ENCODE measurements around the gene UQCR11. TPM values are rescaled to one million over a fixed set of nuclear protein-coding genes. Genes with fewer than 3 reads are reported as not detected.

UQCR11 gene
- total RNA-seq, 2 donors from 2014 or later, result 103 to 113 TPM

DNA sequence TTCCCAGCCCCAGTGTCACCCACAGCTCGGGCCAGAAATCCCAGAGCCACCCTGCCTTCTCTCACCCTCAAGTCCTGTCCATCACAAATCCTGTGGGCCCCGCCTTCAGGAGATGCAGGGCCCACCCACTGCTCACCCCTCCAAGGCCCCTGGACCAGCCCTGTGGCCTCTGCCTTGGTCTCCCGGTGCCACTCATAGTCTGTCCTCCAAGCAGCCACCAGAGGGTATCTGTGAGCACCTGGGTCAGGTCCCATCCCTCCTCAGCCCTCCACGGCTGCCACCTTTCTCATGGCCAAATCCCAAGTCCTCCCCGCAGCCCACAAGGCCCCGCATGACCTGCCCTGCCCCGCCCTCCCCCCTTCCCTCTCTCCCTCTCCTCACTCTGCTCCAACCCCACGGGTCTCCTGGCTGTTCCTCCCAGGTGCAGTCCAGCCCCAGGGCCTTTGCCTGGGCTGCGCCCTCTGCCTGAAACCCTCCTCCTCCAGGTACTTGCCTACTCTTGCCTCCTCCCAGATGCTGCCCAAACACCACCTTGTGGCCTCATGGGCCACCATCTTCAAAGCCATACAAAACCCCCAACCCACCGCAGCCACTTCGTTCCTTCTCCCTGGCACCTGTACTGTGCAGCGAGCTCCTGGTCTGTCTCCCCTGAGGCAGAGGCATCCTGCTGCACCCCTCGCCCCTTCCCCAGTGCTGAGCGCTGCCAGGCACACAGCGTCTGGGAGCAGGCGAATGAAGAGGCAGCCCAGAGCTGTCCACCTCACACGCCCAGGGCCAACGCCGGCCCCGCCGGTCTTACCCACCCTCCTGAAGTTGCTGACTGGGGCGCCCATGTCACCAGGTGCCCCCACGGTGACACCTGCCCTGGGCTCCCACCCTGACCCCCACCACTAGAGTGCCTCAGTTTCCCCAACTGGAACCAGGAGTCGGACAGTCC is 13.2 kb upstream of the UQCR11 start:
- Mint-ChIP-seq H3K27me3 (ENCODE audit: low read depth) (no peaks in the 10 kb centered on the region), H3K4me3 (no peak overlapping the region), H3K4me1 (ENCODE audit: low read depth) (peaks cover 26% of the 10 kb centered on the region), H3K9me3 (no peaks in the 10 kb centered on the region), H3K27ac (no peak overlapping the region), H3K36me3 (ENCODE audit: insufficient read depth in 2 of 2) (peaks cover 0 to 21% of the 10 kb centered on the region in 2 donors)
- ATAC-seq (replicated peaks in 1 of 2) (peak; percentile 59 to 60), DNase-seq (peak; percentile 22 to 33)

DNA sequence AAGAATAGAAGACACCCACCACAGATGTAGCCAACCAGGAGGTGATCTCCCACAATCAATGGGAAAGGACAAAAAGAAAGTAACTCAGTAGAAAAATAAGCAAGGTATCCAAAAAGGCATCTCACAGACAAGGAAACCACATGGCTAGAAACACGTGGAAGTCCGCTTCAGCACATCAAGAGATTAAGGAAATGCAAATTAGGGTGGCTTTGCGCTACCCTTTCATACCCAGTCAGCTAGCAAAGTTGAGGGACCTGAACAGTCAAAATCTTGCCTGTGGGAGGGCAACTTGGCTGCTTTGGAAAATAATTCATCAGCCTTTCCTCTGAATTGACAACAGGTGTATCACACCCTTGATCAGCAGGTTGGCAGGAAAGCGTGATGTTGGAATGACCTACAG is 11.6 kb upstream of the UQCR11 start:
- H3K36me3 Mint-ChIP-seq (ENCODE audit: insufficient read depth in 2 of 2), result peaks cover 0 to 21% of the 10 kb centered on the region in 2 donors
- no peak for DNase-seq
- peak in 1 of 2 donors; percentile 30 for ATAC-seq (replicated peaks in 1 of 2)
- peaks cover 26% of the 10 kb centered on the region for H3K4me1 Mint-ChIP-seq (ENCODE audit: low read depth)
- no peaks in the 10 kb centered on the region for H3K27me3 Mint-ChIP-seq (ENCODE audit: low read depth)
- H3K27ac Mint-ChIP-seq, result peak overlapping the region; percentile 78
- H3K9me3 Mint-ChIP-seq, result no peaks in the 10 kb centered on the region
- H3K4me3 Mint-ChIP-seq, result no peak overlapping the region

DNA sequence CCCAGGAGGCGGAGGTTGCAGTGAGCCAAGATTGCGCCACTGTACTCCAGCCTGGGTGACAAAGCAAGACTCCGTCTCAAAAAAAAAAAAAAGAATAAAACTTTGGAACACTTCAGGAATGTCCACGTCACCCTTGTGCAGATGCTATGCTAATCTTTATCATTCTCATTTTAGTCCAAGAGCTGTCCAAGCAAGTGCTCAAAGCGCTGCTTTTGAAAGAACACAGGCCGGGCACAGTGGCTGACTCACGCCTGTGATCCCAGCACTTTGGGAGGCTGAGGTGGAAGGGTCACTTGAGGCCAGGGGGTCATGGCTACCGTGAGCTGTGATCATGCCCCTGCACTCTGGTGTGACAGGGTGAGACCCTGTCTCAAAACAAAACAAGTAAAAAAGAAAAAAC is 11.1 kb upstream of the UQCR11 start:
- H3K4me1 Mint-ChIP-seq (ENCODE audit: low read depth), result peaks cover 29% of the 10 kb centered on the region
- no peaks in the 10 kb centered on the region for H3K9me3 Mint-ChIP-seq
- DNase-seq (no peak), ATAC-seq (replicated peaks in 1 of 2) (no peak)
- H3K36me3 Mint-ChIP-seq (ENCODE audit: insufficient read depth in 2 of 2), result peaks cover 0 to 21% of the 10 kb centered on the region in 2 donors
- no peak overlapping the region for H3K4me3 Mint-ChIP-seq
- no peaks in the 10 kb centered on the region for H3K27me3 Mint-ChIP-seq (ENCODE audit: low read depth)
- H3K27ac Mint-ChIP-seq, result peak overlapping the region; percentile 78

DNA sequence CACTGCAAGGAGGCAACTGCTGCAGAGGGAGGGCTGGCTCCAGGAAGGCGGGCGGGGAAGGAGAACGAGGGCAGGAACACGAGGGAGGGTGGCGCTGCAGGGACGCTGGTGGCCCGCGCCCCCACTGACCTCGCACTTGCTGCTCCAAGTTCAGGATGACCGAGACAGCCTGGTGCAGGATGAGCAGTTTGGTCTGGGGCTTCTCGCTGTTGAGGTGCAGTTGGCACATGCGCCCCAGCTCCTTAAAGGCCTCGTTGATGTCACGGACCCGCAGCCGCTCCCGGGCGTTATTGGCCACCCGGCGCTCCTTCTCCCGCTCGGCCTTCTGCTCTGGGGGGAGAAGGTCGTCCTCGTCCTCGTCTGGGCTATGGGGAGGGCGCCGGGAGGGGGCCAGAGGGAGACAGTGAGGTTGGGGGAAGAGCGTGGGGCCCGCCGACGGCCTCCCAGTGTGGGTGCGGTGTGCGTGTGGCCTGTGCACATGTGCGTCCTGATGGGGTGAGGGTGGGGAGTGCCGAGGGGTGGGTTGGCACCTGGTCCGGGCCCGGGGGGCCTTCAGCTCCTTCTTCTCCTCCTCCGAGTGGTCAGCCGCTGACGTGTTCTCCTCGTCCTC is 10.0 kb upstream of the UQCR11 start:
- H3K36me3 Mint-ChIP-seq (ENCODE audit: insufficient read depth in 2 of 2), result peaks cover 0 to 26% of the 10 kb centered on the region in 2 donors
- no peak for DNase-seq
- peaks cover 40% of the 10 kb centered on the region for H3K4me1 Mint-ChIP-seq (ENCODE audit: low read depth)
- H3K27ac Mint-ChIP-seq, result peak overlapping the region; percentile 42
- H3K27me3 Mint-ChIP-seq (ENCODE audit: low read depth), result no peaks in the 10 kb centered on the region
- H3K4me3 Mint-ChIP-seq, result no peak overlapping the region
- no peak for ATAC-seq (replicated peaks in 1 of 2)
- H3K9me3 Mint-ChIP-seq, result no peaks in the 10 kb centered on the region

DNA sequence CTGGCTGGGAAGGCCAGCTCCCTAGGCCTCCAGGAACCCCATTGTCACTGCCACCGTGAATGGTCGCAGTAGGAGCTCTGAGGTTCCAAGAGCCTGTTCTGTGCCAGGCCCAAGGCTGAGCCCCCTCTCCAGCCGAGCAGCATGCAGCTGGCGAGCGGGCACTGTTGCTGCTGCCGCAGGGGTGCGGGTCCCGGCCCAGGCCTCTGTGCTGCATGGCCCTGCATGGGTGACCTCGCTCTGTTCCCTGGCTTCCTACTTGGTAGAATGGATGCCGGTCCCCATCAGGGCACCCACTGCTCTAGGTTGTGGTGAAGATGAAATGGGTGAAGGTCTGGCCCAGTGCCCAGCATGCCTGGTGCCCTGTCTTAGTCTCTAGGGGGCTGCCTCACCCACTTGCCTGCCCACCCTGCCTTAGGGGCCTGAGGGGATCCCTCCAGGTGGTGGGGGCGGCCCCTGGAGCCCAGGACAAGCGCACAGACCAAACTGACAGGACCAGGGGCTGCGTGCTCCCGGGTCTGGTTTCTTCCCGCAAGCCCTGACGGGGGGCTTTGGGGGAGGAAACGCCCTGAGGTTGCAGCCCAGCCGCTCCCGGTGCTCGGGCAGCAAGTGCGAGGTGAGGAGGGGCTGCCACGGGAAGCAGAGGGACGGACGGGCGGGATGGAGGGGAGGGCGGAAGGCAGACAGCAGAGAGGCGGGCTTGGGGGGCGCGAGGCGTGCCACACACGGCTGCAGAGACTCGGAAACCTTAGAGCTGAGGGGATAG is 8.7 kb upstream of the UQCR11 start:
- H3K27ac Mint-ChIP-seq, result no peak overlapping the region
- peaks cover 0 to 25% of the 10 kb centered on the region in 2 donors for H3K36me3 Mint-ChIP-seq (ENCODE audit: insufficient read depth in 2 of 2)
- ATAC-seq (replicated peaks in 1 of 2), result no peak
- peaks cover 53% of the 10 kb centered on the region for H3K4me1 Mint-ChIP-seq (ENCODE audit: low read depth)
- no peak for DNase-seq
- H3K4me3 Mint-ChIP-seq, result no peak overlapping the region
- no peaks in the 10 kb centered on the region for H3K27me3 Mint-ChIP-seq (ENCODE audit: low read depth)
- no peaks in the 10 kb centered on the region for H3K9me3 Mint-ChIP-seq

DNA sequence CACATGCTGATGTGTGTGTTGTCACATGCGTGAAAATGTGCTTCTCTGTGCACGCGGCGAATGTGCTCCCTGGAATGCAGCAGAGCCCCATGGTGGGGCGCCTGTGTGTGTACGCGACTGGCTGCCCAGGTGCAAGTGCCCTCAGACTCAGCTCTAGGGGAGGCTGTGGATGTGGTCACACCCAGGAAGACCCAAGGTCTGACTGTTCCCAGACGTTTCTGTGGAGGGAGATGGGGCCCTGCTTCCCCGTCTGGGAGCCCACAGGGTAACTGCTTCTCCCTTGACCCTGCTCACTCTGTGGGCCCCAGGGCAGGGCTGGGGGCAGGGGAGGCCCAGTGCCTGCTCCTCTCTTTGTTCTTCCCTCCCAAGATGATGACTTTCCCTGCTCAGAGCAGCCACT is 7.9 kb upstream of the UQCR11 start:
- H3K27ac Mint-ChIP-seq, result no peak overlapping the region
- peaks cover 54% of the 10 kb centered on the region for H3K4me1 Mint-ChIP-seq (ENCODE audit: low read depth)
- H3K36me3 Mint-ChIP-seq (ENCODE audit: insufficient read depth in 2 of 2), result peaks cover 0 to 25% of the 10 kb centered on the region in 2 donors
- ATAC-seq (replicated peaks in 1 of 2), result no peak
- H3K9me3 Mint-ChIP-seq, result no peaks in the 10 kb centered on the region
- H3K27me3 Mint-ChIP-seq (ENCODE audit: low read depth), result no peaks in the 10 kb centered on the region
- no peak for DNase-seq
- no peak overlapping the region for H3K4me3 Mint-ChIP-seq

DNA sequence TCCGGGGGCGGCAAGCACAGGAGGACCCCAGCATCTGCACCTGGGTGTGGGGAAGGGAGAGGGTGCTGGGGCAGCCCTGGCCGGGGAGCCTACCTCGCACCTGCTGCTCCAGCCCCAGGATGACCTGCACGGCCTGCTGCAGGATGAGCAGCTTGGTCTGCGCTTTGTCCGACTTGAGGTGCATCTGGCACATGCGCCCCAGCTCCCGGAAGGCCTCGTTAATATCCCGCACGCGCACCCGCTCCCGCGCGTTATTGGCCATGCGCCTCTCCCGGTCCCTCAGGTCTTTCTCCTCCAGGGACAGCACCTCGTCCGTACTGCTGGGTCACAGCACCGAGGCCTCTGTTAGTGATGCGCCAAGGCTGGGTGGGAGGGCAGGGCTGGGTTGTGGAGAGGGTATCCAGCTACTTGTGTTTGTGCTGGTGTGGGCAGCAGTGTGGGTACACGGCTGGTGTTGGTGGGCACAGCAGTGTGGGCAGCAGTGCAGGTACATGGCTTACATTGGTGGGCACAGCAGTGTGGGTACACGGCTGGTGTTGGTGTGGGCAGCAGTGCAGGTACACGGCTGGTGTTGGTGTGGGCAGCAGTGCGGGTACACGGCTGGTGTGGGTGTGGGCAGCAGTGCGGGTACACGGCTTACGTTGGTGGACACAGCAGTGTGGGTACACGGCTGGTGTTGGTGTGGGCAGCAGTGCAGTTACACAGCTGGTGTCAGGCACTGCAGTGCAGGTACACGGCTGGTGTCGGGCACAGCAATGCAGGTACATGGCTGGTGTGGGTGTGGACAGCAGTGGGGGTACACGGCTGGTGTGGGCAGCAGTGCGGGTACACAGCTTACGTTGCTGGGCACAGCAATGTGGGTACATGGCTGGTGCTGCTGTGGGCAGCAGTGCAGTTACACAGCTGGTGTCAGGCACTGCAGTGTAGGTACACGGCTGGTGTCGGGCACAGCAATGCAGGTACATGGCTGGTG is 7.1 kb upstream of the UQCR11 start:
- DNase-seq (no peak), ATAC-seq (replicated peaks in 1 of 2) (no peak)
- no peak overlapping the region for H3K27ac Mint-ChIP-seq
- peaks cover 46% of the 10 kb centered on the region for H3K4me1 Mint-ChIP-seq (ENCODE audit: low read depth)
- no peaks in the 10 kb centered on the region for H3K9me3 Mint-ChIP-seq
- H3K27me3 Mint-ChIP-seq (ENCODE audit: low read depth), result no peaks in the 10 kb centered on the region
- H3K4me3 Mint-ChIP-seq, result no peak overlapping the region
- peaks cover 0 to 25% of the 10 kb centered on the region in 2 donors for H3K36me3 Mint-ChIP-seq (ENCODE audit: insufficient read depth in 2 of 2)

DNA sequence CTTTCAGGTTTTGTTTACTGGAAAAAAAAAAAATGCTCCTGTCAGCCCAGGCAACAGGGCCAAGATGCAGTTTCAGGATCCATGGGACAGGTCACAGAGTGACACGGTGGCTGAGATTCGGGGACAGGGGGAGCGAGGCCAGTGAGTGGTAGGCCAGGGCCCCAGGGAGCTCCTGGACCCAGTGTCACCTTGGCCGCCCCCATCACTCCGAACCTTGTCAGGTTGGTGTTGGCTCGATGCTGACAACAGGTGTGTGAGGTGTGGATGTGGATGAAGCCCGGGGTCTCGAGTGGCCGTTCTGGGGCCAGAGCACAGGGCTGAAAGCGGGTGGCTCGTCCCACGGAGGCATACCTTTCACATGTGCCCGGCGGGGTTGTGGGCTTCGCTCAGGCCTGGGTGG is 6.1 kb upstream of the UQCR11 start:
- ATAC-seq (replicated peaks in 1 of 2), result no peak
- no peak for DNase-seq
- H3K27ac Mint-ChIP-seq, result no peak overlapping the region
- H3K27me3 Mint-ChIP-seq (ENCODE audit: low read depth), result no peaks in the 10 kb centered on the region
- peaks cover 44% of the 10 kb centered on the region for H3K4me1 Mint-ChIP-seq (ENCODE audit: low read depth)
- H3K36me3 Mint-ChIP-seq (ENCODE audit: insufficient read depth in 2 of 2), result peaks cover 0 to 21% of the 10 kb centered on the region in 2 donors
- H3K9me3 Mint-ChIP-seq, result no peaks in the 10 kb centered on the region
- no peak overlapping the region for H3K4me3 Mint-ChIP-seq

DNA sequence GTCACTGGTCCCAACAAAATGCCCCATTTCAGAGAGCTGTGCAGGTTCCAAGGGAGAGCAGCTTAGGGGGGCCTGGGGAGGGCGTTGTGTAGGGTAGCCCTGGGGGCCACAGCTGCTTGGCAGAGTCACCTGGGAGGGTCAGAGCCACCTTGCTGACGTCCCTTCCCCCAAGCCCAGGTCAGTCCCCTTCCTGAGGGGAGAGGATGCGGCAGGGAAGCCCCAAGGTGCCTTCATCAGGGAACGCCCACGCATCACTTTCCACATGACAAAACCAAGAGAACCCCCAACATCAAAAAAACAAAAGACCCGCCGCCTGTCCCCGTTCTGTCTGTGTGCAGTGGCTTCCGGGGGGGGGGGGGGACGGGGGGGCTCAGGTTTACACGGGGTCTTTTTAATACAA is 5.3 kb upstream of the UQCR11 start:
- H3K9me3 Mint-ChIP-seq, result no peaks in the 10 kb centered on the region
- peaks cover 51% of the 10 kb centered on the region for H3K4me1 Mint-ChIP-seq (ENCODE audit: low read depth)
- DNase-seq, result peak in 1 of 2 donors; percentile 39
- no peak for ATAC-seq (replicated peaks in 1 of 2)
- no peak overlapping the region for H3K27ac Mint-ChIP-seq
- peak overlapping the region in 1 of 2 donors; percentile 12 for H3K4me3 Mint-ChIP-seq
- peaks cover 0 to 17% of the 10 kb centered on the region in 2 donors for H3K36me3 Mint-ChIP-seq (ENCODE audit: insufficient read depth in 2 of 2)
- no peaks in the 10 kb centered on the region for H3K27me3 Mint-ChIP-seq (ENCODE audit: low read depth)

DNA sequence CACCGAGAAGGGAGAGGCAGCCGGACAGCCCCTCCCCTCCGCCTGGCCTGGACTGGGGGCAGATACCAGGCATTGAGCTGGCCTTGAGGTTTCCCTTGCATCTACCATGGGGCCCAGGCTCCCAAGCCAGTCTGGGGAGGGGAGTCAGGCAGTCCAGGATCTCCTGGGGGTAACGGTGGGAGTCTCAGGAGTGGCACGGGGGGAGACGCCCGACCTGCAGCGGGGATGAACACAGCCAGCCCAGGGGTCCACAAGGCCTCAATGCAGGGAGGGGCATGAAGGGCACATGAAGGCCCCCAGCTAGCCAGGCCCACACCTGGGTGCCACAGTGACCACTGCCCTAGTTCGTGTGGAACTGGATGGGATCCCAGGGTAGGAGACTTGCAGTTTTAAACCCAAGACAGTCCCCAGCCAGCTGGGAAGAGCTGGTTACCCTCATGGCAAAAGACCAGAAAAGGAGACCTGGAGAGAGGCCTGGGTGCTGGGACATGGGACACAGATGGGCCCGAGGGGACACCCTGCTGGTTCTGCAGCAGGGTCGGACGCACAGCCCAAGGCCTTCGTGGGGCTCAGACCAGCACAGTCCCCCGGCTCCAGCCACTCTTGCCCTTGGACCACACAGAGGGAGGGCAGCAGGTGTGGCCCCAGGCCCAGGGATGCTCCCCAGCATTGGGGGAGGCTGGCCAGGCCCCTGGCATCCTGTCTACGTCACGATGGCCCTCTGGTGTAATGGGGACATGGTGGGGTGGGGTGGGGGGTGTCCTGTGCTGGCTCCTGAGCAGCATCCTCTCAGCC is 4.6 kb upstream of the UQCR11 start:
- DNase-seq (no peak), ATAC-seq (replicated peaks in 1 of 2) (no peak)
- H3K36me3 Mint-ChIP-seq (ENCODE audit: insufficient read depth in 2 of 2), result peaks cover 0 to 15% of the 10 kb centered on the region in 2 donors
- peaks cover 52% of the 10 kb centered on the region for H3K4me1 Mint-ChIP-seq (ENCODE audit: low read depth)
- no peak overlapping the region for H3K27ac Mint-ChIP-seq
- H3K9me3 Mint-ChIP-seq, result no peaks in the 10 kb centered on the region
- peak overlapping the region in 1 of 2 donors; percentile 38 for H3K4me3 Mint-ChIP-seq
- no peaks in the 10 kb centered on the region for H3K27me3 Mint-ChIP-seq (ENCODE audit: low read depth)

DNA sequence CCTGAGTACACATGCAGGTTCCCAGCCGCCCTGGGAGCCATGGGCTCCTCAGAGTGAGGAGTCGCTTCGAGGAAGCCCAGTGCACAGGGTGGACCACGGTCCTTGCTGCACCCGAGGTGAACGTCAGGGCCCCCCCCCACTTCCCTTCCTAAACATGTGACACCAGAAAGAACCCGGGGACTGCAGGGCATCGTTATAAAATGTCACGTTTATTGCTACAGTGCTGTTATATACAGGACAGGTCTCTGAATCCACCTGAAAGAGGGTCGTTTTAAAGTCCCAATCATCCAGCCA is 3.8 kb upstream of the UQCR11 start:
- no peak for DNase-seq
- peaks cover 0 to 10% of the 10 kb centered on the region in 2 donors for H3K36me3 Mint-ChIP-seq (ENCODE audit: insufficient read depth in 2 of 2)

More for the DNA sequence above, 3.8 kb upstream of the UQCR11 start:
- Mint-ChIP-seq H3K4me3 (no peak overlapping the region), H3K4me1 (ENCODE audit: low read depth) (peaks cover 59% of the 10 kb centered on the region), H3K9me3 (no peaks in the 10 kb centered on the region), H3K27ac (no peak overlapping the region), H3K27me3 (ENCODE audit: low read depth) (no peaks in the 10 kb centered on the region)
- ATAC-seq (replicated peaks in 1 of 2), result no peak
